Activated naive CD8-positive, alpha-beta T cell treated with anti-CD3 and anti-CD28 coated beads for 36 hours (primary cell): ENCODE data around the gene KLF9. TPM values are rescaled to one million over a fixed set of nuclear protein-coding genes. Genes with fewer than 3 reads are reported as not detected.

Experiments used
- DNase-seq: peaks from one replicate; pipeline ENCODE4 v3.0.0; 2021
- H3K27ac Mint-ChIP-seq: one replicate; pipeline ENCODE4 v1.8.0; 2022; ENCODE audit warnings: mild to moderate bottlenecking, moderate library complexity, mixed read lengths
- H3K27me3 Mint-ChIP-seq: one replicate; pipeline ENCODE4 v1.8.0; 2022; ENCODE audit warnings: mild to moderate bottlenecking, mixed read lengths
- H3K36me3 Mint-ChIP-seq: one replicate; pipeline ENCODE4 v1.8.0; 2021; ENCODE audit warnings: mild to moderate bottlenecking, mixed read lengths
- H3K4me1 Mint-ChIP-seq: one replicate; pipeline ENCODE4 v1.8.0; 2021; ENCODE audit warnings: mixed read lengths
- H3K4me3 Mint-ChIP-seq: one replicate; pipeline ENCODE4 v1.8.0; 2022; ENCODE audit warnings: mild to moderate bottlenecking, moderate library complexity, mixed read lengths
- H3K9me3 Mint-ChIP-seq: one replicate; pipeline ENCODE4 v1.8.0; 2022; ENCODE audit warnings: mixed read lengths
- total RNA-seq, 2 experiments: library from RNA; stranded (reverse); gene quantifications; one replicate each; pipeline ENCODE4 v1.2.3, GENCODE V29; 2021

KLF9 gene
- 10 to 100 TPM; 25.4 to 25.5 TPM for total RNA-seq

DNA sequence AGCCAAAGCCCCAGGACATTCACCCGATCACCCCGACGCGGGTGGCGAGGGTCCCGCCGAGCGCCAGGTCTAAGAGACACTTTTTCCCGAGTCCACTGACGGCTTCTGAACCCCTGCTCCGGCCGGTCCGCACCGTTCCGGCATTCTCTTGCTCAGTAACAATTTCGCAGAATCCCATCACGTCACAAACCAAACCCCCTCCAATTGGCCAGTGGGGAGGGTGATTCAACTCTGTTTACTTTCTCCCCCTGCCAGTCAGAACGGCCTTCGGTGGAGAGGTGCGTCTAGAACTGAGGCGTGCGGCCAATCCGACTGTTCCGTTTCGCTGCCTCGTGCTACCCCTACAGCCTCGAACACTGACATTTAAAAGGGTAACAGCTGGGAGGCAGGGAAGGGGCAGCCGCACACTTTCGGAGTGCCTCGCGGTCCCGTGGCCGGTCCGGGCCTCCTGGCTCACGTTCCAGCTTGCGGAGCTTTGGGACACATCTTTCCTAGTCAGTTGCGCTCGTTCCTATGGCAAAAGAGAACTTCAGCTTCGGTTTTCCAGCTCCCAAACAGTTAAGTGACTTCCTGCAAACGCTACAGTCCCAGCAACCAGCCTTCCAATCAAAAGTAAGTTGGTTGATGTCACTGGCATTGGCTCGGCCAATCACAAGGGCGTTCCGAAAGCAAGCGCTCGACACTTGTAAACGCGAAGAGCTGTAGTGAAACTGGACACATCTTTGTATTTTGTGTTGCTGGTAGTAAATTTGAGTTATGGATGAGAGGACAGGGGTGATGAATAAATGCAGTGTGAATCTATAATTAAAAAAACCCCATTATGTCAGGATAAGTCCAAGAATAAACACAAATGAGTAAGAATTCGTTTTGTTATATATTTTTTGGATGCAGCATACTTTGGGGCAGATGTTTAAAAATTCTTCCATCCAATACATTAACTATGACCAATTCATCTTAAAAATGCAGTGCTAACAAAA lies at the start of gene KLF9:
KLF9 (minus strand) TSS at position 859 of the 977 bp plus-strand sequence. CDS start 1,294 bp downstream, outside the sequence.
- Mint-ChIP-seq H3K9me3 (no peaks in the 10 kb centered on the region), H3K36me3 (peaks cover 5% of the 10 kb centered on the region), H3K27me3 (no peaks in the 10 kb centered on the region), H3K4me1 (peaks cover 41% of the 10 kb centered on the region), H3K4me3 (peak within 1 kb of the TSS; percentile 91), H3K27ac (peak within 1 kb of the TSS; percentile 99)
- peak; percentile 90 for DNase-seq

DNA sequence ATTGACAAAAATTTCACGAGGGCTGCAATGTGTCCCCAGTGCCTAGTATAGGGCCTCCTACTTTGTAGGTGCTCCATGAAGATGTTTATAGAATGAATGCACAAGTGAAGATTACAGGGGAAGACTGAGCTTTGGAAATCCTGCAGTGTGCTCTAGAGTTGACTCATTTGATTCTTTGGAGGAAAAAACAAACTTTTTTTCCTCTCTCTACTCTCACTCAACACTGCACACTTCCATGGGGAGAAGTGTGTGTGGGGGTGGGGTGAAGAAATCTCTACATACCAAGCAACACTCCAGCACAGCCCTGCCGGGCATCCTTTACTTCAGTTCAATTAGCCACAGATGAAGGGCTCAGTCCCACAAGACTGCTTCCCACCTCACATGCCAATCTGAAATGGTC lies 49.4 kb upstream of the KLF9 start:
- no peak overlapping the region for H3K27ac Mint-ChIP-seq
- H3K9me3 Mint-ChIP-seq: peaks cover 4% of the 10 kb centered on the region
- no peaks in the 10 kb centered on the region for H3K36me3 Mint-ChIP-seq
- DNase-seq: no peak
- no peak overlapping the region for H3K4me3 Mint-ChIP-seq
- H3K4me1 Mint-ChIP-seq: peaks cover 26% of the 10 kb centered on the region
- no peaks in the 10 kb centered on the region for H3K27me3 Mint-ChIP-seq

DNA sequence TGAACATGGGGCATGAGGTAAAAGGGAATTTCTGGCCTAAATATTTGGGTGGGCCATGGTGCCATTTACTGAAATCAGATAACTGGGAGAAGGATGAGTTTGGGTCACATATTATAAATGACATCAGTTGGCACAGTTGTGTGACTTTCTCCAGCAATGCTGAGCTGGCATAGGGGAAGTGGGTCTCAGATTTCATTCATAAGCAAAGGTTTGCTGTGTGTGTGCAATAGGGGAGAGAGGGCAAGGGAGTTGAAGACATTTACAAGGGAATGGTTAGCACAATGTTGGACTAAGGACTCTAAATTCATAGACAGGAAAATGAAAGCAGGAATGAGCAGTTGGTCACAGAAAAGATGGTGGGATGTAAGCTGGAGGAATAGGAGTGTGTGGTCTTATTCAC lies 47.8 kb upstream of the KLF9 start:
- H3K27me3 Mint-ChIP-seq: no peaks in the 10 kb centered on the region
- H3K4me1 Mint-ChIP-seq: peaks cover 15% of the 10 kb centered on the region
- no peak overlapping the region for H3K27ac Mint-ChIP-seq

DNA sequence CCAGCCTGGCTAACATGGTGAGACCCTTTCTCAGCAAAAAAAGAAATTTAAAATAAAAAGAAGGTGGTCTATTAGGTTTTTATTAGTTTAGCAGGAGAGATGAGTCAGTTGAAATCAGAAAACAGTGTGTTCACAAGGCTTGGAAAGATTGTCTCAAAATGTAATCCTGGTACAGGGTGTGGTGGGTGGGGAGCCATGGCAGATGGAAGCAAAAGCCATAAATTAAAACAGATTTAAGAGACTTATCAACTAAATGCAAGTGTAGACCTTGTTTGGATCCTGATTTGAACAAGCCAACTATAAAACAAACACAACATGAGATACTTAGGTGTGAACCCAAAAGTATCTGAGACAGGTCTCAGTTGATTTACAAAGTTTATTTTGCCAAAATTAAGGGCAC lies 42.8 kb upstream of the KLF9 start:
- Mint-ChIP-seq H3K36me3 (no peaks in the 10 kb centered on the region), H3K4me3 (no peak overlapping the region), H3K27me3 (no peaks in the 10 kb centered on the region), H3K4me1 (peaks cover 3% of the 10 kb centered on the region), H3K9me3 (peaks cover 4% of the 10 kb centered on the region), H3K27ac (no peak overlapping the region)
- no peak for DNase-seq

More for the DNA sequence above, 47.8 kb upstream of the KLF9 start:
- H3K36me3 Mint-ChIP-seq: no peaks in the 10 kb centered on the region
- no peak for DNase-seq
- H3K4me3 Mint-ChIP-seq: no peak overlapping the region
- peaks cover 4% of the 10 kb centered on the region for H3K9me3 Mint-ChIP-seq

DNA sequence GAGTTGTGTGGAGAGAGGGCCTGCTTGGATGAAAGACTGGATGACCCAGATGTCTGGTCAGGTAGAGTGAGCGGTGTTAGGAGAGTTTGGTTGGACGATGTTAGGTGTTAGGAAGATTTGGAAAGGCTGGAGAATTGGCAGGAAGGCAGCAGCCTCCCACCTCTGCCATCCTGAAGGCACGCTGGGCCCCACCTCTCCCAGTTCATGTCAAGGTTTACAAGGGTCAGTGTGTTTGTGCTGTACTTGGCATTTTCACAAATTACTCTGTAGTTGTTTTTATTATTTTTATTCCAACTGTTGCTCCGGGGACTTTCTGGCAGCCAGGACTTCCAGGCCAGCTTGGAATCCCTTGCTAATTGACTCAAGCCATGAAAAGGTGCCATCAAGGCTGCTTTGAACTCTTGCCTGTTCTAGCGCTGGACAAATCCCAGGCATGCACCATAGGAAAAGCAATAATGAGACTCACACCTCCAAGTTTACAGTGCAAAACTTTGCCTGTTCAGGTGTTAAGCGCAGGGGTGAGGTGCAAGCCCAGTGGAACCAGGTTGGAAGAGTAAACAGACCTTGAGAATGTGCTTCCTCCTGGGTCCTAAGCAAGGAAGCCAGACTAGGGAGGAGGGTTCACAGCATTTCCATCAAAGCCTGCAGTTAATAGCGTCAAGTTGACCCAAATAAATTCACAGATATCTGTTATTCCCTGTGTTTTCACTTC lies 41.7 kb upstream of the KLF9 start:
- no peak overlapping the region for H3K27ac Mint-ChIP-seq
- H3K4me3 Mint-ChIP-seq: no peak overlapping the region
- H3K9me3 Mint-ChIP-seq: peaks cover 4% of the 10 kb centered on the region
- no peak for DNase-seq
- H3K27me3 Mint-ChIP-seq: no peaks in the 10 kb centered on the region
- H3K36me3 Mint-ChIP-seq: no peaks in the 10 kb centered on the region
- H3K4me1 Mint-ChIP-seq: peaks cover 3% of the 10 kb centered on the region

DNA sequence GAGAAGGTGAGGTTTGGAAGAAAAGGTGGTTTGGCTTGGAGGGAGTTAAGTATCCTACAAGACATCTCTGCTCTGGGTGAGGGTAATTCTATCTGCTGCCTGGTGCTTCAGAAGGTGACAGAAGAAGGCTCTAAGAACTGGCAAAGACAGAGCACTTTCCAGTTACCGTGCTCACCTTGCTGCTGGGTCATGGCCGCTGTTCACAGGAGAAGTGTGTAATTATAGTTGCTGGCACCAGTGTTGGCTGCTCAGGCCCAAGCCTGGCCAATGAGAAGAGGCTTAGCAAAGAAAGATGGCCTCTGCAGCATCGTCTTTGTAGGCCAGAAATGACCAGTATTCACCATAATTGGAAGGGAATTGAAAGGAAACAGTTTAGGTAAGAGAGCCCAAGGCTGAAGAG lies 37.9 kb upstream of the KLF9 start:
- no peak overlapping the region for H3K27ac Mint-ChIP-seq

DNA sequence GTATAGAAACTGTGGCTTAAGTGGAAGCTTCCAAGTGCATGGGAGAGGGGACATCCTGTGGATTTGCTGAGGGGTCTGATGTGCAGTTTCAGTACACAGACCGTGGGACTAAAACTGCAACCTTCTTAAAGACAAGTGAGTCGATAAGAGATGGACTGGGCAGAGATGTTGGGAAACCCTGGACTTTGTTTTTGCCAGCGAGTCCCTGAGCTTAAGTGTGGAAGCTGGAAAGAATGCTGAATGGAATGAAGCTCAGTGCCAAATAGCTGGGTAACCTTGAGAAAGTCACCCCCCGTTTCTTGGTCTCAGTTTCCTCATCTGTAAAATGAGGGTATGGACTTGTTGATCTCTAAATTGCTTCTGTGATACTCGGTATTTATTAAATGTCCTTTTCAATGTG lies 37.3 kb upstream of the KLF9 start:
- Mint-ChIP-seq H3K4me3 (no peak overlapping the region), H3K27me3 (no peaks in the 10 kb centered on the region), H3K9me3 (no peaks in the 10 kb centered on the region), H3K27ac (no peak overlapping the region), H3K4me1 (peaks cover 3% of the 10 kb centered on the region), H3K36me3 (no peaks in the 10 kb centered on the region)
- no peak for DNase-seq

More for the DNA sequence above, 37.9 kb upstream of the KLF9 start:
- peaks cover 3% of the 10 kb centered on the region for H3K4me1 Mint-ChIP-seq
- DNase-seq: no peak
- H3K36me3 Mint-ChIP-seq: no peaks in the 10 kb centered on the region
- H3K27me3 Mint-ChIP-seq: no peaks in the 10 kb centered on the region
- H3K4me3 Mint-ChIP-seq: no peak overlapping the region
- H3K9me3 Mint-ChIP-seq: no peaks in the 10 kb centered on the region

DNA sequence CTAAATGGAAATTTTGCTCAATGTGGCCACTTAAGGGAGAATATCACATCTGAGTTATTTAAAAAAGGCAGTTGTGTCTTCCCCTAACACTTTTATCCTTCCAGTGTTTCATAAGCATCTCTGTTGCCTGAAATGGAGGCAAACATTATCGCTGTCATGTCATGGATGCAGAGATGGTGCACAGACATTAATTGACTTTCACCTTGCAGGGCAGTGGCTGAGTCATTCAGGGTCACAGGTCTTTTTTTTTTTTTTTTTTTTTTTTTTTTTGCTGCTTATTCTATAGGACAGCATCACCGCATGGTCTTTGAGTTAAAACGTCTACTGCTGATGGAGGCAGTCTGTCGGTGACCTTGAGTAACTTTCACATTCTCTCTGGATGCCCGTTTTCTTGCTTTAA lies 36.3 kb upstream of the KLF9 start:
- no peak for DNase-seq
- no peaks in the 10 kb centered on the region for H3K9me3 Mint-ChIP-seq
- no peaks in the 10 kb centered on the region for H3K36me3 Mint-ChIP-seq
- peaks cover 3% of the 10 kb centered on the region for H3K4me1 Mint-ChIP-seq
- H3K27ac Mint-ChIP-seq: no peak overlapping the region
- no peaks in the 10 kb centered on the region for H3K27me3 Mint-ChIP-seq
- no peak overlapping the region for H3K4me3 Mint-ChIP-seq

DNA sequence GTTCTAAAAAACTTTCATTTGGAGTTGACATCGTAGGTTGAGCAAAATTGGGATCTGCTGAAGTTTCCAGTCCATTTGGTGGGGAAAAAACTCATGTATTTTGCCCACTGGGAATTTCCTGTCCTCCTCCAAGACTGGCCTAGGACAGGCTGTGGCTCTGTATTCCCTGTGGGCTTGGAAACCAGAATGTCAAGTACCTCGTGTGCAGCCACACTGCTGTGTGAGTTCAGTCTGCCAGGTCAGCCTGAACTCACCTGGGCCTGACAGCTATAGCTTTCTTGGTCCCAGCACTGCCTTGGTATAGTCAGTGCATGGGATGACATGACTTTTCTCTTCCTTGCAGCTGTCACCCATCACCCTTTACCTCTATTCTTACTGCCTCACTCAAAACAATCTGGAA lies 35.0 kb upstream of the KLF9 start:
- no peaks in the 10 kb centered on the region for H3K9me3 Mint-ChIP-seq
- no peak overlapping the region for H3K4me3 Mint-ChIP-seq
- H3K4me1 Mint-ChIP-seq: no peaks in the 10 kb centered on the region
- H3K27me3 Mint-ChIP-seq: no peaks in the 10 kb centered on the region
- H3K27ac Mint-ChIP-seq: no peak overlapping the region
- no peak for DNase-seq
- H3K36me3 Mint-ChIP-seq: no peaks in the 10 kb centered on the region

DNA sequence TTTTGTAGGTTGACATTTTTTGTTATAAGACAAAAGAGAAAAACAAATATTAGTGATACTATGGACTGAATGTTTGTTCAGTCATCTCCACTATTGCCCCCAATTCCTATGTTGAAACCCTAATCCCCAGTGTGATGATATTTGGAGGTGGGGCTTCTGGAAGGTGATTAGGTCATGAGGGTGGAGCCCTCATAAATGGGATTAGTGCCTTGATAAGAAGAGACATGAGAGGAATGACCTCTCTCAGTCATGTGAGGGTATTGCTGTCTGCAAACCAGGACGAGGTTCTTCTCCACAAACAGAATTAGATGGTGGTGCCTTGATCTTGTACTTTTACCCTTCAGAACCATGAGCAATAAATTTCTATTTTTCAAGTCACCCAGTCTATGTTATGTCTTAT lies 34.5 kb upstream of the KLF9 start:
- DNase-seq: no peak

DNA sequence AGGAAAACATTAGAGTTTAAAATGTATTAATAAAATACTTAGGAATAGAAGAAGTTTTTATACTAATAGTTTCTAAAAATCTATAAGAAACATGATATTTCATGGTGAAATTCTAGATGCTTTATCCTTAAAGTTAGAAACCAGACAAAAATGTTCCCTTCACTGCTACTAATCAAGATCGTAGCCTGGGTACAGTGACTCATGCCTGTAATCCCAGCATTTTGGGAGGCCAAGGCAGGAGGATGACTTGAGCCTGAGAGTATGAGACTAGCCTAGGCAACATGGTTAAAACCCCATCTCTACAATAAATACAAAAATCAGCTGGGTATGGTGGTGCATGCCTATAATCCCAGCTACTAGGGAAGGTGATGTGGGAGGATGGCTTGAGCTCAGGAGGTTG lies 30.4 kb upstream of the KLF9 start:
- Mint-ChIP-seq H3K27ac (no peak overlapping the region), H3K27me3 (no peaks in the 10 kb centered on the region), H3K4me3 (no peak overlapping the region), H3K4me1 (peaks cover 2% of the 10 kb centered on the region), H3K36me3 (no peaks in the 10 kb centered on the region), H3K9me3 (no peaks in the 10 kb centered on the region)
- no peak for DNase-seq

More for the DNA sequence above, 34.5 kb upstream of the KLF9 start:
- Mint-ChIP-seq H3K27ac (no peak overlapping the region), H3K36me3 (no peaks in the 10 kb centered on the region), H3K4me3 (no peak overlapping the region), H3K4me1 (no peaks in the 10 kb centered on the region), H3K9me3 (no peaks in the 10 kb centered on the region), H3K27me3 (no peaks in the 10 kb centered on the region)

DNA sequence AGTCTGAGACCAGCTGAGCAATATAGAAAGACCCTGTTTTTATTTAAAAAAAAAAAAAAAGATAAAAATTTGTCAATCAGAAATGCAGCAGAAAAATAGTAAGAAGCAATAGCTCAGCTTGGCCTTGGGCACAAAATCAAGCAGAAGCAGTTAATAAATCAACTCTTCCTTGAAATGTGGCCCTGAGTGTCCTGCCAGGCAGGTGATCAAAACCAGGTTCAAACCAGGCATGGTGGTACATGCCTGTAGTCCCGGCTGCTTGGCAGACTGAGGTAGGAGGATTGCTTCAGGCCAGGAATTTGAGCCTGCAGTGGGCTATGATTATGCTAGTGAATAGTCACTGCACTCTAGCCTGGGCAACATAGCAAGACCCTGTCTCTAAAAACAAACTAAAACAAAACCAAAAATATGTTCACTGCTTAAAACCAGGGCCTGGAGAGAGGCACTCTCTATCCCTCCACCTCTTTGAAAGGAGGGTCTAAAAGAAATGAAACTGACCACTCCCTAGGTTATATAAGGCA lies 27.9 kb upstream of the KLF9 start:
- Mint-ChIP-seq H3K4me3 (no peak overlapping the region), H3K9me3 (no peaks in the 10 kb centered on the region), H3K4me1 (peaks cover 7% of the 10 kb centered on the region), H3K27me3 (no peaks in the 10 kb centered on the region), H3K36me3 (no peaks in the 10 kb centered on the region), H3K27ac (no peak overlapping the region)
- DNase-seq: no peak

DNA sequence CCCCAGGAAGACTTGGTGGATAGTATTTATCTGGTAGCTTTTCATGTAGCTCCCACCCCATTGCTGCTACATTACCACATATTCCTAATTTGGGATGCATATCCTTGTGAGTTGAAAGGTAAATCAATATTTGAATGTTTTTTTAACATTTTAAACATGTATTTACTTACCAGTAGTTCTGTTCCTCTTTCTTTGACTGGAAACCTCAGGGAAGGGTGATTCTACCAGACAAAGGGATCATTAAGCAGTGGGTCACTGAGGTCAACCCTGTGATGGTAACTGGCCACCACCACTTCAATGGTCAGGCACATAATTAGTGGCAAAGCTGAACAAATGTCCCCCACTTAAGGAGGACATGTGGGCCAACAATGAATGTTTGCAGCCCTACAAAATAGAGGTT lies 27.2 kb upstream of the KLF9 start:
- H3K27me3 Mint-ChIP-seq: no peaks in the 10 kb centered on the region
- no peaks in the 10 kb centered on the region for H3K9me3 Mint-ChIP-seq
- H3K36me3 Mint-ChIP-seq: no peaks in the 10 kb centered on the region
- no peak for DNase-seq
- no peak overlapping the region for H3K4me3 Mint-ChIP-seq
- H3K4me1 Mint-ChIP-seq: peaks cover 7% of the 10 kb centered on the region
- H3K27ac Mint-ChIP-seq: no peak overlapping the region

DNA sequence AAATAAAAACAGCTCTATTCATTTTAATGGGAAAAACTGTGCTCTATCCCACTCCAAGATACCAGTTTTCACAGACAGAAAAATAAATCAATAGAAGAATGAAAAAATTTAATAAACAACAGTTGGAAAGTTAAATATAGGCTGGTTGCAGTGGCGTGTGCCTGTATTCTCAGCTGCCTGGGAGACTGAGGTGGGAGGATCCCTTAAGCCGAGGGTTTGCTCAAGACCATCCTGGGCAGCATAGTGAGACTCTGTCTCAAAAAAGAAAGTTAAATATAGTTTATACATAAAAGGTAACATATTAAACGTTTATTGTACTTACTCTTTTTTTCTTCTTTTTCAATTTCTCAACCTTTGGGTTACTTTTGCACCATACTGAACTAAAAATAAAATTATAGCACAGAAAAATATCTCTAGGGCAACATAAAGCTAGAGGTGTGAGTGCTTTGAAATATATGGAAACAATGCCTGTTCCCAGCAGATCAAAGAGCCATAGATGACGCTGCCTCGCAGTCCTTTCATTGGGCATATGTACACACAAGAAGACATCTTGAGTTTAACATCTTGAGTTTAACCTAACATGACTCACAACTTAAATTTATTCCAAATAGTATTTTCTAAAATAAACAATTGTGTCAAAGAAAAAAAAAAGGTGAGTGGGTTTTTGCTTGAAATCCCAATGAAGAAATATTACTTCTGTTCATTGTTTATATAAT lies 25.7 kb upstream of the KLF9 start:
- no peak for DNase-seq
- H3K4me1 Mint-ChIP-seq: peaks cover 7% of the 10 kb centered on the region
- H3K9me3 Mint-ChIP-seq: no peaks in the 10 kb centered on the region
- no peak overlapping the region for H3K4me3 Mint-ChIP-seq
- no peaks in the 10 kb centered on the region for H3K27me3 Mint-ChIP-seq
- no peak overlapping the region for H3K27ac Mint-ChIP-seq
- no peaks in the 10 kb centered on the region for H3K36me3 Mint-ChIP-seq
